Lower leg skin (tissue), 4 donors: ENCODE results near the gene MIDN. TPM values are rescaled to one million over a fixed set of nuclear protein-coding genes. Genes with fewer than 3 reads are reported as not detected.
"Not testable (repeated sequence)": the region's sequence is repeated elsewhere in the genome, so short reads cannot be mapped to it uniquely, and the experiment has no call there.

Experiments used
- DNase-seq, 2 donors: peaks; one replicate each; pipeline ENCODE4 v3.0.0-alpha.2; 2019; ENCODE audit warnings: low spot score in 2 of 2
- H3K4me3 ChIP-seq: fragments of 200-600 bp; sonication (generic); 2 replicates; pipeline ENCODE4 v1.5.1; 2017; ENCODE audit warnings: mild to moderate bottlenecking, low read depth; ENCODE audit not compliant: poor library complexity, severe bottlenecking
- CTCF ChIP-seq, 3 donors: fragments of 450-650 bp; IDR thresholded peaks; one replicate each; pipeline ENCODE4 v1.5.1; 2016; ENCODE audit warnings: antibody characterized with exemption in 3 of 3, mild to moderate bottlenecking in 3 of 3, moderate library complexity in 2 of 3
- POLR2A ChIP-seq, 2 donors: fragments of 450-650 bp; IDR thresholded peaks; one replicate each; pipeline ENCODE4 v1.6.1; 2016 to 2017; ENCODE audit warnings: antibody characterized with exemption in 2 of 2, mild to moderate bottlenecking in 1 of 2, moderate library complexity in 1 of 2
- WGBS, 2 donors: methylation state at CpG; one replicate each; pipeline ENCODE4 v1.1.5; 2018; 5-methylcytosine and 5-hydroxymethylcytosine counted together
- intact Hi-C: fragments of 100-400 bp; cut with DNase I; formaldehyde crosslinking; loops from one replicate; pipeline ENCODE4 v1.15.0; 2023; ENCODE audit warnings: low total_unique reads
- total RNA-seq, 4 donors: library from RNA; depleted of rRNA; stranded (reverse); fragments of >200 nt; gene quantifications; one replicate each; pipeline ENCODE4 v1.1.0, GENCODE V29; 2016

Gene MIDN
- total RNA-seq, result 100 to 1,000 TPM in 1 of 4 donors, 10 to 100 TPM in 3; 59.7 to 119 (median 78.7) TPM

GRCh38 chr19:1248139-1248785 lies at the start of gene MIDN:
Gene MIDN, plus strand, starts transcription at chr19:1248583. Its CDS starts 1,714 bp downstream, at chr19:1250297.
- DNase-seq, result peak; percentile 67 to 94
- 1 to 5% methylated on average over 18 to 23 of the region's 60 CpGs for WGBS, 2 donors
- peak within 1 kb of the TSS; percentile 39 for H3K4me3 ChIP-seq
- intact Hi-C loops, result no loop called here
- TF ChIP-seq CTCF (IDR thresholded peaks at IDR 0.05) (no peak), POLR2A (IDR thresholded peaks at IDR 0.05) (no peak)

GRCh38 chr19:1199531-1199930 lies 48.9 kb upstream of the MIDN start:
- DNase-seq, result no peak
- WGBS, 2 donors, result 84 to 95% methylated on average over 10 of the region's 10 CpGs
- intact Hi-C loops, result no loop called here
- no peak overlapping the region for H3K4me3 ChIP-seq
- no peak for TF ChIP-seq CTCF (IDR thresholded peaks at IDR 0.05)
- no peak for TF ChIP-seq POLR2A (IDR thresholded peaks at IDR 0.05)

GRCh38 chr19:1200614-1201013 lies 47.8 kb upstream of the MIDN start:
- H3K4me3 ChIP-seq, intact Hi-C loops, DNase-seq: not testable (repeated sequence)
- 93 to 94% methylated on average over 4 of the region's 4 CpGs for WGBS, 2 donors

GRCh38 chr19:1205114-1206099 lies 43.0 kb upstream of the MIDN start, which contains the start of gene STK11:
Gene STK11, plus strand, starts transcription at chr19:1205778. Its CDS starts 1,136 bp downstream, at chr19:1206914.
- intact Hi-C loops, result no loop called here
- WGBS, 2 donors, result 6% methylated on average over 47 to 73 of the region's 114 CpGs
- peak; percentile 98 to 100 for DNase-seq
- peak within 1 kb of the TSS; percentile 52 for H3K4me3 ChIP-seq
- no peak for TF ChIP-seq POLR2A (IDR thresholded peaks at IDR 0.05)
- no peak for TF ChIP-seq CTCF (IDR thresholded peaks at IDR 0.05)

- peak overlapping the region; percentile 52 for H3K4me3 ChIP-seq
- 1 to 4% methylated on average over 19 to 47 of the region's 78 CpGs for WGBS, 2 donors
- TF ChIP-seq POLR2A (IDR thresholded peaks at IDR 0.05), result no peak
- no peak for TF ChIP-seq CTCF (IDR thresholded peaks at IDR 0.05)
- intact Hi-C loops, result no loop called here
- DNase-seq, result no peak
Observed at GRCh38 chr19:1206150-1206863, 42.1 kb upstream of the MIDN start.
